Muscle of back (tissue), 11 donors: Measurements from ENCODE around the gene RBM25. TPM values are rescaled to one million over a fixed set of nuclear protein-coding genes. Genes with fewer than 3 reads are reported as not detected.
A peak's percentile ranks its signal among the peaks of the same experiment; 100 is the strongest.

Experiments
- DNase-seq, 3 donors: peaks; one replicate each; pipeline versions ENCODE4 v3.0.0 to v3.0.0-alpha.2; 2013
- polyA plus RNA-seq, 10 donors: library from polyadenylated mRNA; unstranded; fragments of 120-200 nt; gene quantifications; one replicate each; pipeline ENCODE4 v1.2.1, GENCODE V29; 2013; ENCODE audit not compliant: insufficient read length in 10 of 10

Gene RBM25
- polyA plus RNA-seq, 10 donors = 63.7 to 110 (median 85.6) TPM

- no peak for DNase-seq
Measured at GRCh38 chr14:73100334-73100733, 42.0 kb downstream of the RBM25 start.

- DNase-seq = no peak
Measured at GRCh38 chr14:73102806-73103497, 44.6 kb downstream of the RBM25 start.

- no peak for DNase-seq
Measured at GRCh38 chr14:73105050-73105449, 46.7 kb downstream of the RBM25 start.

GRCh38 chr14:73105727-73106126 lies 47.4 kb downstream of the RBM25 start:
- DNase-seq = no peak

GRCh38 chr14:73116079-73116665 lies 57.8 kb downstream of the RBM25 start:
- no peak for DNase-seq

- DNase-seq = no peak
Measured at GRCh38 chr14:73124180-73124894, 66.0 kb downstream of the RBM25 start.

- peak in 1 of 3 donors; percentile 8 for DNase-seq
Measured at GRCh38 chr14:73125169-73125588, 66.8 kb downstream of the RBM25 start.

GRCh38 chr14:73125746-73126145 lies 67.4 kb downstream of the RBM25 start:
- no peak for DNase-seq

GRCh38 chr14:73133795-73134194 lies 75.5 kb downstream of the RBM25 start:
- no peak for DNase-seq

GRCh38 chr14:73136085-73136386 lies 77.7 kb downstream of the RBM25 start:
- peak in 1 of 3 donors; percentile 6 for DNase-seq

- peak; percentile 92 to 97 (median 95) for DNase-seq
Measured at GRCh38 chr14:73136387-73137225, 78.3 kb downstream of the RBM25 start, which contains the start of gene PSEN1. PSEN1 (plus strand) TSS chr14:73136507; CDS start chr14:73148020, 11,513 bp downstream.

- DNase-seq = no peak
Measured at GRCh38 chr14:73140811-73141323, 82.5 kb downstream of the RBM25 start.

- DNase-seq = no peak
Measured at GRCh38 chr14:73142216-73142615, 83.9 kb downstream of the RBM25 start.

- no peak for DNase-seq
Measured at GRCh38 chr14:73143003-73143402, 84.7 kb downstream of the RBM25 start.

- no peak for DNase-seq
Measured at GRCh38 chr14:73143617-73144016, 85.3 kb downstream of the RBM25 start.

GRCh38 chr14:73145371-73145770 lies 87.0 kb downstream of the RBM25 start:
- DNase-seq = no peak

- no peak for DNase-seq
Measured at GRCh38 chr14:73146111-73146510, 87.8 kb downstream of the RBM25 start.

GRCh38 chr14:73149753-73150152 lies 91.4 kb downstream of the RBM25 start:
- no peak for DNase-seq

GRCh38 chr14:73153272-73153671 lies 94.9 kb downstream of the RBM25 start:
- peak; percentile 29 to 49 (median 30) for DNase-seq

GRCh38 chr14:73162251-73162650 lies 103.9 kb downstream of the RBM25 start:
- DNase-seq = no peak

GRCh38 chr14:73166399-73166798 lies 108.1 kb downstream of the RBM25 start:
- DNase-seq = no peak

GRCh38 chr14:73167727-73168126 lies 109.4 kb downstream of the RBM25 start:
- no peak for DNase-seq
